GM21360 (cell line): ENCODE data around the gene C5AR1.
"Not testable (repeated sequence)": the region's sequence is repeated elsewhere in the genome, so short reads cannot be mapped to it uniquely, and the experiment has no call there.

Source experiments
- ATAC-seq: cut with Tn5 transposase; IDR thresholded peaks from one replicate; pipeline ENCODE4 v1.9.1; 2021; ENCODE audit warnings: mild to moderate bottlenecking, moderate library complexity; ENCODE audit not compliant: unreplicated experiment

Gene C5AR1

GRCh38 chr19:47330466-47330869, 20.8 kb downstream of the C5AR1 start:
- ATAC-seq, result no peak

GRCh38 chr19:47331490-47331889, 21.8 kb downstream of the C5AR1 start:
- ATAC-seq, result no peak

GRCh38 chr19:47331931-47332547, 22.4 kb downstream of the C5AR1 start, which contains the start of gene C5AR2:
TSS of gene C5AR2 (plus strand) at chr19:47332175. CDS start at chr19:47340800, 8,625 bp downstream.
- no peak for ATAC-seq

GRCh38 chr19:47336765-47337718, 27.4 kb downstream of the C5AR1 start:
- not testable (repeated sequence) for ATAC-seq

GRCh38 chr19:47339196-47339880, 29.7 kb downstream of the C5AR1 start:
- ATAC-seq, result no peak

- no peak for ATAC-seq
Measured at GRCh38 chr19:47340477-47341208, 31.0 kb downstream of the C5AR1 start.

GRCh38 chr19:47341734-47342133, 32.1 kb downstream of the C5AR1 start:
- no peak for ATAC-seq

- no peak for ATAC-seq
Measured at GRCh38 chr19:47343194-47343802, 33.6 kb downstream of the C5AR1 start.

GRCh38 chr19:47344425-47344824, 34.8 kb downstream of the C5AR1 start:
- no peak for ATAC-seq

GRCh38 chr19:47346024-47346423, 36.4 kb downstream of the C5AR1 start:
- not testable (repeated sequence) for ATAC-seq

GRCh38 chr19:47348819-47349795, 39.4 kb downstream of the C5AR1 start, which contains the start of gene DHX34:
TSS of gene DHX34 (plus strand) at chr19:47349315. CDS start at chr19:47353031, 3,716 bp downstream.
- peak; percentile 87 for ATAC-seq

GRCh38 chr19:47350630-47351029, 41.0 kb downstream of the C5AR1 start:
- no peak for ATAC-seq

- no peak for ATAC-seq
Measured at GRCh38 chr19:47351548-47351947, 41.9 kb downstream of the C5AR1 start.

GRCh38 chr19:47352095-47352494, 42.4 kb downstream of the C5AR1 start:
- no peak for ATAC-seq

GRCh38 chr19:47353307-47353712, 43.6 kb downstream of the C5AR1 start:
- no peak for ATAC-seq

- no peak for ATAC-seq
Measured at GRCh38 chr19:47356900-47357299, 47.2 kb downstream of the C5AR1 start.

- no peak for ATAC-seq
Measured at GRCh38 chr19:47357788-47358680, 48.4 kb downstream of the C5AR1 start.

GRCh38 chr19:47358936-47359335, 49.3 kb downstream of the C5AR1 start:
- ATAC-seq, result no peak
